ENCODE data around the gene MYH14. TPM values are rescaled to one million over a fixed set of nuclear protein-coding genes. Genes with fewer than 3 reads are reported as not detected.

The MYH14 gene
- total and polyA plus RNA-seq, 2 of the 8 experiments (the other 6 are each of a cell fraction or from before 2014, with no cell fraction given): 17.3 to 28.6 TPM

DNA sequence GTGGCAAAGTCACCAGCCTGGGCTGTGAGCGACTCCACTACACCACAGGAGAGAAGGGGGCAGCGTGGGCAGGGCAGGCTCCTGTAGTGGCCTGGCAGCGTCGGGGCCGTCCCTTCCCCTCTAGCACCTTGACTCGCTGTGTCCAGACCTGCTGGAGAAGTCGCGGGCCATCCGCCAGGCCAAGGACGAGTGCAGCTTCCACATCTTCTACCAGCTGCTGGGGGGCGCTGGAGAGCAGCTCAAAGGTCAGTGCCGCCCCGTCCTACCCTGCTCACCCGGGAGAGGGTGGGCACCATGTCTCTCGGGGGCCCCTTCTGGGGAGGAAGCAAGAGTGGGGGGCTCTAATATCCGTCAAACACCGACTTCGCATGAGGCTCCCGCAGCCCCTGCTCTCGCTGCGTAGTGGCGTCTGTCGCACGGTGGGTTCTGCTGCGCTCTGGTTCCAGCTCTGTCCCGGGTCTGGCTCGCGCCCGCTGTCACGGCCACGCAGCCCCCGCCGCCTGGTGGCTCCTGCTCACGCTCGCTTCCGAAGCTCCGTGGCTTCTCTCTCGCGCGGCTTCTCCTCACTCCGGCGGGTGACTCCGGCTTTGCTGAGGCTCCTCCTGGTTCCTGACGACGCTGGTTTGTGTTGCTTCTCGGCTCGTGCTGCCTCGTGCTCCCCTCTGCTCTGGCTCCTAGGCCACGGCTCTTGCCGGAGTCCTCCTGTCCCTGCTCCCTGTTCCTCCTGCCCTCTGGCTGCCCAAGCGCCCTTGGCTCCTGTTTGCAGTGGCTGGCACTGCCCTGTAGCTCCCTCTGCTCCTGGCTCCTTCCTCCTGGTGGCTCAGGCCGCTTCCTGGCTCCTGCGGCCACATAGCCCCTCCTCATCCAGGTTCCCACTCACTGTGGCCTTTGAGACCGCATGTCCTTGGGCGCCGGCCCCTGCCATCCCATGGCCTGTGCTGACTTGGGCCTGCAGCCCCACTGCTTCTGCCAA lies 27.2 kb downstream of the MYH14 start:
- Histone ChIP-seq H4K20me1 (replicated peaks in 1 of 2; ENCODE audit: control insufficient read depth in 1 of 2, insufficient read depth in 2 of 2, low read length in 2 of 2) (no peaks in the 10 kb centered on the region), H3K9ac (replicated peaks in 1 of 4; ENCODE audit: extremely low read depth in 1 of 4, low read depth in 3 of 4, low read length in 3 of 4) (no peak overlapping the region), H3K23me2 (ENCODE audit: low read depth, low read length) (no peaks in the 10 kb centered on the region), H3K79me1 (ENCODE audit: low read depth, low read length) (no peaks in the 10 kb centered on the region), H3K14ac (ENCODE audit: insufficient read length) (no peak overlapping the region), H2BK20ac (ENCODE audit: low read length) (no peak overlapping the region), H3K4me2 (ENCODE audit: insufficient read depth in 1 of 2, low read depth in 2 of 2, low read length in 2 of 2) (no peak overlapping the region; a peak in 1 of 4 replicates), H4K91ac (replicated peaks; ENCODE audit: insufficient read length, low read length) (no peak overlapping the region), H3K27me3 (replicated peaks in 1 of 4; ENCODE audit: control insufficient read depth in 3 of 4, extremely low read depth in 1 of 4, insufficient read depth in 3 of 4, low read length in 3 of 4) (no peaks in the 10 kb centered on the region), H2BK12ac (ENCODE audit: low read depth, low read length) (no peak overlapping the region), H3K4me1 (replicated peaks in 1 of 4; ENCODE audit: control insufficient read depth in 3 of 4, insufficient read depth in 4 of 4, low read length in 3 of 4) (peaks cover 0 to 12% (median 2%) of the 10 kb centered on the region in 4 experiments; a peak in 3 of 7 replicates), H3K18ac (ENCODE audit: extremely low read depth, low read length) (peak overlapping the region; percentile 48), H4K5ac (ENCODE audit: insufficient read length, low read depth, low read length) (peak overlapping the region; percentile 26), H2BK120ac (replicated peaks; ENCODE audit: low read depth, low read length) (no peak overlapping the region), H3K4me3 (ENCODE audit: extremely low read depth in 1 of 4, insufficient read depth in 2 of 4, low read depth in 3 of 4, low read length in 4 of 4) (no peak overlapping the region), H2AFZ (ENCODE audit: low read length) (no peak overlapping the region), H2BK15ac (ENCODE audit: low read length) (peak overlapping the region; percentile 61), H3K23ac (ENCODE audit: insufficient read length) (no peak overlapping the region), H3K36me3 (ENCODE audit: control insufficient read depth in 2 of 4, insufficient read depth in 4 of 4, low read length in 3 of 4) (no peaks in the 10 kb centered on the region), H3K79me2 (ENCODE audit: control insufficient read depth in 1 of 2, insufficient read depth in 2 of 2, low read length in 2 of 2) (no peaks in the 10 kb centered on the region), H3K4ac (replicated peaks; ENCODE audit: insufficient read length, low read depth, low read length) (no peak overlapping the region), H3K56ac (replicated peaks; ENCODE audit: insufficient read length, low read depth, low read length) (no peak overlapping the region), H4K8ac (ENCODE audit: extremely low read depth, insufficient read depth, low read length) (peak overlapping the region; percentile 11; the same call in 1 of the 2 replicates), H3K27ac (ENCODE audit: low read depth, low read length) (no peak overlapping the region), H2BK5ac (ENCODE audit: low read depth, low read length) (no peak overlapping the region), H2AK5ac (ENCODE audit: low read depth, low read length) (no peak overlapping the region), H3K9me3 (ENCODE audit: insufficient read depth in 2 of 2, low read depth in 1 of 2, low read length in 1 of 2) (no peaks in the 10 kb centered on the region)
- CTCF ChIA-PET (ENCODE audit: partially characterized antibody): interaction anchor here (0.6 to 23.5 kb wide), 20 partner anchors 8 to 588 kb away, joined by 3 to 397 read pairs (median 5); no protein-coding TSS in a partner anchor
- POLR2A ChIA-PET (ENCODE audit: partially characterized antibody): interaction anchor here (0.5 to 1.2 kb wide), 4 partner anchors 24 to 197 kb away, joined by 3 to 4 read pairs (median 3); partner anchors contain the start of gene POLD1
- 70% methylated on average over 56 of the region's 56 CpGs; no CpG with 5 or more reads in 1 of the 2 experiments for WGBS, 2 experiments (ENCODE audit: extremely low coverage in 1 of 2, insufficient coverage in 1 of 2, insufficient read length in 1 of 2, insufficient replicate concordance in 2 of 2, low coverage in 1 of 2, low lambda C conversion rate in 2 of 2, missing lambda C conversion rate in 1 of 2)
- peak; percentile 44 to 86 for DNase-seq (ENCODE audit: low read depth in 1 of 2, low spot score in 2 of 2)
- no peak for FAIRE-seq
- TF ChIP-seq PHF8 (conservative IDR thresholded peaks at IDR 0.05; ENCODE audit: low read depth, low read length) (no peak), EGR1 (IDR thresholded peaks at IDR 0.05; ENCODE audit: borderline replicate concordance, low read depth, low read length) (0 out of 2 replicates have a peak, but pooled peaks have one; percentile 27), CEBPB (IDR thresholded peaks at IDR 0.05; ENCODE audit: low read depth, low read length) (no peak), SP2 (IDR thresholded peaks at IDR 0.05; ENCODE audit: low read length) (no peak), HDAC2 (IDR thresholded peaks at IDR 0.05; ENCODE audit: borderline replicate concordance in 1 of 2, low read depth in 2 of 2, low read length in 2 of 2) (no peak), TCF12 (IDR thresholded peaks at IDR 0.05; ENCODE audit: low read depth, low read length) (no peak), ZNF274 (IDR thresholded peaks at IDR 0.05; ENCODE audit: borderline replicate concordance, extremely low read depth, low read length) (no peak), GTF2F1 (IDR thresholded peaks at IDR 0.05; ENCODE audit: borderline replicate concordance, low read depth, low read length) (no peak), SRF (IDR thresholded peaks at IDR 0.05; ENCODE audit: low read depth, low read length) (no peak), YY1 (IDR thresholded peaks at IDR 0.05; ENCODE audit: low read depth, low read length) (no peak), TBP (IDR thresholded peaks at IDR 0.05; ENCODE audit: low read depth, low read length) (no peak), JUND (IDR thresholded peaks at IDR 0.05; ENCODE audit: low read length) (no peak)
